SK-N-DZ (cell line): ENCODE results near the gene TNFRSF4.

ENCODE experiments used
- DNase-seq: peaks from one replicate; pipeline ENCODE4 v3.0.0-alpha.2; 2015; ENCODE audit warnings: low spot score

TNFRSF4 gene

DNA sequence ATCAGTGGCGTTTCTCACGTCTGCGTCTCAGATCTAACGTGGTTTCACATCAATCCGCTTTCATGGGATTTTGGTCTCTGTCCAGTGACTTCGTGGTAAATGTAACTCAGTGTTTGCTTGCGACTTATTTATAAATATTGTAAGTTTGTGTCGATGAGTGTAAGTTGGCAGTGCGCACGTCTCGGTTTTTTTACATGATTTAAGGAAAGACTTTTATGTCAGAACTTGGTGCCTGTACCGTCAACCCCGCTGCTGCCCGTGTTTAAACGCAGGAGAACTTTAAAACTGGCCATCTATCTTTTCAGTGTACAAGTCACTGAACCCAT is 19.6 kb upstream of the TNFRSF4 start:
- DNase-seq: no peak

DNA sequence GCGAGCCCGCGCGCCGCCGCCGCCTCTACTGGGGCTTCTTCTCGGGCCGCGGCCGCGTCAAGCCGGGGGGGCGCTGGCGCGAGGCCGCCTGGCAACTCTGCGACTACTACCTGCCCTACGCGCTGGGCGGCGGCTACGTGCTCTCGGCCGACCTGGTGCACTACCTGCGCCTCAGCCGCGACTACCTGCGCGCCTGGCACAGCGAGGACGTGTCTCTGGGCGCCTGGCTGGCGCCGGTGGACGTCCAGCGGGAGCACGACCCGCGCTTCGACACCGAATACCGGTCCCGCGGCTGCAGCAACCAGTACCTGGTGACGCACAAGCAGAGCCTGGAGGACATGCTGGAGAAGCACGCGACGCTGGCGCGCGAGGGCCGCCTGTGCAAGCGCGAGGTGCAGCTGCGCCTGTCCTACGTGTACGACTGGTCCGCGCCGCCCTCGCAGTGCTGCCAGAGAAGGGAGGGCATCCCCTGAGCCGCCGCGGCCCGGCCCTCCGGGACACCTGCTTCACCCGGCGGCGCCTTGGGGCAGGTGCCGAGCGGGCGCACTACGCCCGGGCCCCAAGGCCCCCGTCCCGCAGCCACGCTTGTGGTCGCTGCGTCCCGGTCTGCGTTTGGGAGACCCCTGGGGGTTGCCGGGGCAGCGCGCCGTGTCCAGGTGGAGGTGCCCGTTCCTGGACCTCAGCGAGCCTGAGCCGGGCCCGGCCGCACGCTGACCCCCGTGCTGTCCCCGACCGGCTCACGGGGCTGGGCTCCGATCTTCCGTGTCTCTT is 19.0 kb upstream of the TNFRSF4 start:
- no peak for DNase-seq

DNA sequence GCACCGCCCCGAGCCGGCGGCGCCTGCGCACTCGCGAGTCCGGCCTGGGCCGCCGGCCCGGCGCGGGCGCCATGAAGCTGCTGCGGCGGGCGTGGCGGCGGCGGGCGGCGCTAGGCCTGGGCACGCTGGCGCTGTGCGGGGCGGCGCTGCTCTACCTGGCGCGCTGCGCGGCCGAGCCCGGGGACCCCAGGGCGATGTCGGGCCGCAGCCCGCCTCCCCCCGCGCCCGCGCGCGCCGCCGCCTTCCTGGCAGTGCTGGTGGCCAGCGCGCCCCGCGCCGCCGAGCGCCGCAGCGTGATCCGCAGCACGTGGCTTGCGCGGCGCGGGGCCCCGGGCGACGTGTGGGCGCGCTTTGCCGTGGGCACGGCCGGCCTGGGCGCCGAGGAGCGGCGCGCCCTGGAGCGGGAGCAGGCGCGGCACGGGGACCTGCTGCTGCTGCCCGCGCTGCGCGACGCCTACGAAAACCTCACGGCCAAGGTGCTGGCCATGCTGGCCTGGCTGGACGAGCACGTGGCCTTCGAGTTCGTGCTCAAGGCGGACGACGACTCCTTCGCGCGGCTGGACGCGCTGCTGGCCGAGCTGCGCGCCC is 18.3 kb upstream of the TNFRSF4 start, which contains the start of gene B3GALT6:
TSS of gene B3GALT6 (plus strand) at position 30 of the 588 bp plus-strand sequence. CDS start at position 72, 42 bp downstream.
- no peak for DNase-seq

DNA sequence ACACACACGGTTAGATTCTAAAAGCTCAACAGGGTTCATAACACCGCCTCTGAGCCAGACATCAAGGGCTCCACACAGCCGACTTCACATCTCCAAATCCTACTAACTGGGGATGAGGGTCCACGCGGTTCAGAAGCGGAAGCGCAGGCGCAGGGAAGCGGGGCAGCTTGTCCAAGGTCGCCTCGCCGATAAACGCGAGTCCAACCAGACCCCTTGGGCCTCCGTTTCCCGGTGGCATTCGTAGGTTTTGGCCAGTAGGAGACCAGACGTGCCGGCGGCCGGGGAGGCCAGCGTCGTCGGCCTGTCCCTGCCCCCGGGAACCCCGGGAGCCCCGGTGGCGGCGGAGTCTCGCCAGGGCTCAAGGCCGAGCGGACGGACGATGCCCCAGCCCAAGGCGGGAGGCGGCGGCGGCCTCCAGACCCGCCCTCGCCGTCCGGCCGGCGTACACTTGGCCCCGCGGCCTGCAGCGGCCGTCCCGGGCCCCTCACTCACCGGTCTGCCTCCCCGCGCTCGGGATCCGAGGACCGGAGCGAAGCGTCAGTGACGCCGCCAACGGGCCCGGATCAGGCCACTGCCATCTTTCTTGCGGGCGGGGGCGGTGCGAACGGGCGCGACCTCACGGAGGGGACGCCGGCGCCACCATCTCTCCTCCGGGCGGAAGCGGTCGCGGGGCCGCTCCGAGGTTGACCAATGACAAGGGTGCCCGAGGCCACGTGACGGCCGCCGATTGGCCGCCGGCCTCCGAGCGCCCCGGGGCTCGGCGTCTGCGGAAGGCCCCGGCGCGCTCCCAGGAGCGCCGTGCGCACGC is 17.7 kb upstream of the TNFRSF4 start, which contains the start of gene SDF4:
TSS of gene SDF4 (minus strand) at position 602 of the 808 bp plus-strand sequence. CDS start 3,229 bp downstream, outside the sequence.
- DNase-seq: peak; percentile 90

DNA sequence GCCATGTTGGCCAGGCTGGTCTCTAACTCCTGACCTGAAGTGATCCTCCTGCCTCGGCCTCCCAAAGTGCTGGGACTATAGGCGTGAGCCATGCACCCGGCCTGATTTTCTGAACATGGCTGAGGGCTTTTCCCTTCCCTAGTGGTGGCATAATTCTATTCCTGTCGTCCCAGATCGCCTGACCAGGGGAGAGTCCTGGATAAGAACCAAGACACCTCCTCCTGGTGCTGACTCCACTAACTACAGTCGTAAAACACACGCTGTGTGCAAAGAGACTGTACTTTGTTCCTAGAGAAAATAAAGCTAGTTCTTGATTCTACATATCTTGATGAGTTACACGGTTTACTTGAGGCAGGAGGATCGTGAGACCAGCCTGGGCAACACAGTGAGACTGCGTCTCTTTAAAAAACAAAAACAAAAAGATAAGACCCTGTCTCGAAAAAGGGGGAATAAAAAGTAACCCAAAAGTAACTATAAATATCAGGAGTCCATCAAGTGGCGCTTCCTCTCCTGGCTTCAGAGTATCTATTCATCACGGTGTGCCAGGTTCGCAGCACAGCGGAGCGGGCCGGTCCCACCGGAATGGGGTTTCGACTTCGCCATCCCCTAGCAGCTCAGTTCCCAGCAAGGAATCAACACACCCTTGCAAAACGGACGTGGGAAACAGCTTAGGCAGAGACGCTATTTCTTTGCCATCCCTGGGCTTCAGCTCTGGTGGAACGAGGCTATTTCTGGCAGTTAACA is 16.9 kb upstream of the TNFRSF4 start:
- no peak for DNase-seq

DNA sequence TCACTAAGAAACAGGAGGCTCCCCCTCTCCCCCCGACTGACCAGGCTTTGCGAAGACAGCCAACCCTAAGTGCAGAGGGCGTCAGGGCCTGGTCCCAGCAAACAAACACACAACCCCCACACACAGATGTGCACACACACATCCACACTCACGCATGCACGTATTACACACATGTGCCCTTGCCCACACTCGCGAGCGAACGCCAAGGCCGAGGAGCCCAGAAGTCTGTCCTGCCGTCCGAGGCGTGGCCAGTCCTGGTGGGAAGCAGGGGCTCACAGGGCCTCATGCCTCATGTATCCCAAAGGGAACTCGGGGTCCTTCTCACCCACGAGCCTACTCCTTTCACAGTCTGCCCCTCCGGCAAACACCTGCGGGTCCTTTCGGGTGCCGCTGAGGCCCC is 15.8 kb upstream of the TNFRSF4 start:
- no peak for DNase-seq

DNA sequence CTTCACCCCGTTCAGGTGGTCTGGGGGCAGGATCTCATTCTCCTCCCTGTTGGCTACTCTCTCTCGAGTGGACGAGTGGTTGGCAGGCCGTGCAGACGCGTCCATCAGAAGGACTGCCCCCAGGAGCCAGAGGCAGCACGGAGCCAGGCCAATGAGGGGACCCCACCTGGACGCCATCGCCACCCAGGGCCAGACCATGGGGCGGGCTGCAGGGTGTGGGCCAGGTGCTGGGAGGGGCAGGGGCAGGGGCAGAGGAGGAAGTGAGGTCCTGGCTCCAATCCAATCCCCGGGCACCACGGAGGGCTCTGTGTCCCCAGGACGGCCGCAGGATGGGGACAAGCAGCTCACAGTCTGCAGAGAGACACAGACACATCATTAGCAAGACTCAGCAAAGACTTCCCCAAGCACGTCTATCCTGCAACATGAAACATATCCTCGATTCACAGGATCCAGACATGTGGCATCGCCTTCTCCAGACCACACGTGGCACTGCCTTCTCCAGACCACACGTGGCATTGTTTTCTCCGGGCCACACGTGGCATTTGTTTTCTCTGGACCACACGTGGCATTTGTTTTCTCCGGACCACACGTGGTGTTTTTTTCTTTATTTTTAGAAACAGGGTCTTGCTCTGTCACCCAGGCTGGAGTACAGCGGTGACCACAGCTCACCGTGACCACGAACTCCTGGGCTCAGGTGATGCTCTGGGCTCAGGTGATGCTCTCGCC is 14.8 kb upstream of the TNFRSF4 start:
- DNase-seq: no peak

DNA sequence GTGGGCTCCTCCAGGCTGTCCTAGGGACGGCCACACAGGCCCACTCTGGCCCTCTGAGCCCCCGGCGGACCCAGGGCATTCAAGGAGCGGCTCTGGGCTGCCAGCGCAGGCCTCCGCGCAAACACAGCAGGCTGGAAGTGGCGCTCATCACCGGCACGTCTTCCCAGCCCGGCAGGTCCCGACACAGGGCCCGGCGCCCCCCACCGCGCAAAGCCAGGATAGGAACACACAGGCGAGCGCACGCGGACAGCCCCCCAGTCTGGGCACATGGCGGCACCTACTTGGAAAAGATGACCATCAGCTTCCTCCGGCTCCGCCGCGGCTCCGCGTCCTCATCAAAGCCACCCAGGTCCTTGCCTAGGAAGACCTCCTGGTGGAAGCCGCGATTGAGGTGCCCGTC is 14.2 kb upstream of the TNFRSF4 start:
- no peak for DNase-seq

DNA sequence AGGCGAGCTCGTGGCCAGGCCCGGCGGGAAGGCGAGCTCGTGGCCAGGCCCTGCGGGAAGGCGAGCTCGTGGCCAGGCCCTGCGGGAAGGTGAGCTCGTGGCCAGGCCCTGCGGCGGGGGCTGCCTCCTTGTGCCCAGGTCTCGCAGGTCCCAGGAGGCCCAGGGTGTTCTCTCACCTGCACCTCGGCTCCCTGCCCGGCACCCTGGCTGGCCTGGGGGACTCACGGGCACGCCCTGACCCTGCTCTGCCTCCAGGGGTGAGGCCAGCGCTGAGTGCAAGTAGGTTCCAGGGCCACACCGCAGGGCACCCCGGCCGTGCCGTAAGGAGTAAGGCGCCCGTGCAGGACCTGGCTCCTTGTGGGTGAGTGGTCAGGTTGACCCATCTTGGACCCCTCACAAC is 13.4 kb upstream of the TNFRSF4 start:
- DNase-seq: no peak

DNA sequence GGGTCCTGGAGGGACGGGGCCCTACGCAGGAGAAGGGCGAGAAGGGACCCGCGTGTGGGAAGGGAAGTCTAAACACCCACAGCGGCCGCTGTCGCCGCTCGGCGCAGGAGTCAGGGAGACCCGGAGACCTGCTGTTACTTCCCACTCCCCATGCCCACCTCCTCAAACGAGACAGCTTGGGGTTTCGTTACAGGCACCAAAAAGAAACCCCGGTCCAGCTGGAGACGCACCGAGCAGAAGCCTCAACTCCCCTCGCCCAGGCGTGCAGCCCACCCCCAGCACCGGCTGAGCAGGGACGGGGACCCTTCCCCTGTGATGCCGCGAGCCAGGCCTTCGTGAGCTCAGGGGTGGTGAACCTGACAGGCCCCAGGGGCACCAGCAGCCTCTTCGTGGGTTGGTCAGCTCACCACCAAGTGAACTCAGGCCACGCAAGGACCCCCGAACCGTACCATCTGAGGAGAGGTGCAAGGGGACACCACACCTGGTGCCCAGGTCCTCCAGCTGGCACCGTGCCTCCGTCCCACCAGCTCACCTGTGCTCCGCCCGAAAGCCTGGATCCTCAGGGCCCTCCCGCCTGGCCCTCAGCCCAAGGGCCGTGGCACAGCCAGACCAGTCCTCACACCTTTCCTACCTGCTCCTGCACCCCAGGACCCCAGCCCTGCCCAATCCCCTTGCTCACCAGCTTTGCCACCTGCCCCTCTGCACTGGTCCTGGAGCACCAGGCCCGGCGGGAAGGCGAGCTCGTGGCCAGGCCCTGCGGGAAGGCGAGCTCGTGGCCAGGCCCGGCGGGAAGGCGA is 12.8 kb upstream of the TNFRSF4 start:
- DNase-seq: no peak

DNA sequence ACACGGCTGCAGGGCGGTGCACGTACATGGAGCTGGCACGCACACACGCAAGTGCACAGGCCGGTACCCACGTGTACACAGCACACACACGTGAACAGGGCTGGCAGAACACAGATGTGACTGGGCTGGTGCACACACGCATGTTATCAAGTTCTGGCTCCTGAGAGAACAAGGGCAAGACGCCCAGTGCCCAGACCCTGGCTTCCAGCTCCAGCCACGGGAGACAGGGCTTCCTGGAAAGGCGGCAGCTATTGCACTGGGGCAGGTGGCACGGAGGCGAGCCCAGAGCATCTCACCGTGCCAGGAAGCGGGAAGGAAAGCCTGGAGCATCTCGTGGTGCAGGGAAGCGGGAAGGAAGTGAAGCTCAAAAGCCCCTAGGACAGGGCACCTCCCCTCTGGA is 12.0 kb upstream of the TNFRSF4 start:
- no peak for DNase-seq

DNA sequence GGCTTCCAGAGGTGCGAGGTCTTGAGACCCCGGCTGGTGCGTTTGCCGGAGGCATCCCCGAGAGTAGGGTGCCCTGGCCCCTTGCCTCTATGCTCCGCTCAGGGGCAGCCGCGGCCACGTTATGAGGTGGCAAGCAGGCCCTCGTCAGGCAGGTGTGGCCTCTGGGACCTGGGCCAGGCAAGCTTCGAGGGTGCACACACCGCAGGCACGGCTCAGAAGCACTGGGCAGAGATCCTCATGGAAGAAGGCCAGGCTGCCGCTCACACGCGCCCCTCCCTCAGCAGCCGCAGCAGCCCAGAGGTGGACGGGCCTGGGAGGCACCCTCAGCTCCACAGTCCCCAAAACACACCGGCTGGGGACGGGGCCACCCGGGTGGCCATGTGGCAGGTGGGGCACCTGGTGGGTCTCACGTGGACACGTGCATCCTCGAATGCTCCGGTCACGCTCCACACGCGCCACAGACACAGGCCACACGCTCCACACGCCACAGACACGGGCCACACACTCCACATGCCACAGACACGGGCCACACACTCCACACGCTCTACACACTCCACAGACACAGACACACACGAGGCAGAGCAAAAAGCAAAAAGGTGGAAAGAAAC is 11.4 kb upstream of the TNFRSF4 start:
- DNase-seq: no peak

DNA sequence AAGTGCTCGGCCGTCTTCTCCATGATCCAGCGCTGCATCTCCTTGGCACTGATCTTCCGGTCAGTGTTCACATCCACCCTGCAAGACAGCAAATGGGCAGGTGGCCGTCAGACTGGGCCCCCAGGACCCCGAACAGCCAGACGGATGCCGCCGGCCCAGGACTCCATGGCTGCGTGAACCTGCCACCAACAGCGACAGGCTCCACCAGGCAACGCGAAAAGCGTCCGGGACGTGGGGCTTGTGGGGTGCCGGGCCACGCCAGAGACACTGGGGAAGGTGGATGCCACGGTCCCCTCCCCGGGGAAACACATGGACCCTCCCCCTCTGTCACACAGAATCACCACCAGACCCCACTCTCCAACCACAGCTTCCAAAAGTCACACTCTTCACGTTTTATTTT is 9.9 kb upstream of the TNFRSF4 start:
- DNase-seq: no peak

DNA sequence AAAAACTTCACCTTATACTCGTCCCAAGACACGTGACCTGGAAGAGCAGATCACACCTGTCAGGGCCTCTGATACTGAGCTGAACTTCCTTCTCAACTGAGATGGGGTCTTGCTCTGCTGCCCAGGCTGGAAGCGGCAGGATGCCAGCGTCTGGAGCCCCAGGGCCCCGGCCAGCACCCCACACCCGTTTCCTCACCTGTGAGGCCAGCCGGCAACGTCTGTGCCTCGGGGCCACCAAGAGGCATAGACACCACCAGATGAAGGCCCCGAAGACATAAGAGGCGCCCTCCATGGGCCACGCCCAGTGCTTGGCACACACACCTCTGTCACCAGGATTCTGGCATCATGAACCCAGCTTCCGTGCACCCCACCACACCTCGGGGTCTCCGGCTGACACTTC is 9.4 kb upstream of the TNFRSF4 start:
- DNase-seq: no peak

DNA sequence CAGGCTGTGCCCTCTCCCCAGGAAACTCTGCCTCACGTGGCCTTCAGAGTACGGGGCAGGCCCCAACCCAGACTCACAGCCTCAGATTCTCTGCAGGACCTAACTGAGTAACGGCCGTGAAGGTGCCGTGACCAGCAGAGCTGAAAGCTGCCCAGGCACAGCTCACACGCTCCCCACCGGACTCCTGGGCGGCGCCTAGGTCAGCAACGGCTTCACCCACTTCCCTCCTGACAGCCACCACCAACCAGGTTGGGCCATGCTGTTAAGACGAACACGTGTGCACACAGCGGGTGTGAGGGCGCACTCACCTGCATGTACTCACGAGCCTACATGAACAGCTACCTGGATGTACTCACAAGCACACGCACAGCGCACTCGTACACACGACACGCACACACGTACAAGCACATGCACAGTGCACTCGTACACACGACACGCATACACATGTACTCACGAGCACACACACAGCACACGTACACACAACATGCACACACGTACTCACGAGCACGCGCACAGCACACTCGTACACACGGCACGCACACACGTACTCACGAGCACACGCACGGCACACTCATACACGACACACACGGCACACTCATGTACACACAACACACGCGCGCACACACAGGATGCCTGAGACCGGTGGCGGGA is 8.7 kb upstream of the TNFRSF4 start:
- no peak for DNase-seq

DNA sequence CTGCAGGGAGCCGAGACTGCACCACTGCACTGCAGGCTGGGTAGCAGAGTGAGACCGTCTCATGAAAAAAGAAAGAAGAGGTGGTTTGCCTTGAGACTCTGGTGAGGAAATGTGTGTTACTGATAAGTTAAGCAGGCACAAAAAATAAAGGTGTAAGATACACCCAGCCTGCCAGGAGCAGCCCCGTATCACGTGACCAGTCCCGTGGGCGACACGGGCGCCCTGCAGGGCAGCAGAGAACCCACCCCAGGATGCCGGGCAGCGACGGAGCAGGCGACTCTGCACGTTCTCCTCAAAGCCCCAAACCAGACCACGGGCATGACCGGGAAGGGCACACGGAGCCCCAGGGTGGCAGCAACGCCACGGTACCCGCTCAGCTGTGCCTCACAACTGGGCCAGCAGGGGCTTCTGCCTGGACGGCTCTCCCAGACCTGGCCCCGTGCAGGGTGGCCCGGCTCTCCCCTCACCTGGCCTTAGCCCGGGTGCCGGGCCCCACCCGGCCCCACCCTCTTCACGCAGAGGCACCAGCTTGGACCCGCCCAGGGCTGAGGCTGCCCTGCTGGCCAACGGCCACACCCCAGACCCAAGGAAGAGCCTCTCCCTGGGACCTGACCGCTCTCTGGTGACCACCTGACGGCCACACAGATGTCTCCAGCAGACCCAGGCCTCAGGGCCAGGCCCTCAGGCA is 8.1 kb upstream of the TNFRSF4 start:
- no peak for DNase-seq

DNA sequence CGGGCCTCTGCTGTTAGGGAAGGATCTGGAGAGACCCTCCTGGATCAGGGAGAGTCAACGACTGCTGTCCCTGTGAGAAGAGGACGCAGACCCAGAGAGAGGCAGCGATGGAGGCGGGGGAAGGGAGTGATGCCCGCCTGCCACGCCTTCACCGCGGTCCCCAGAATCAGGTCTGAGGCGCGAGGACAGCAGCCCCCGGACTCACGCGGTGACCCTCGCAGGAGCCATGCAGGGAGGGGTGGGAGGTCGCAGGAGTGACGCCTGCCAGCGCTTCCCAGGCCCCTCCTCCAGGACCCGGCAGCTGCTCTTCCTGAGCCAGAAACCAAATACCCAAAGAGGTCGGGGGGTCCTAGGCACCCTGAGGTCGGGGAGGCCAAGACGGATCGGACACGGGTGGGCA is 6.2 kb upstream of the TNFRSF4 start:
- DNase-seq: no peak

DNA sequence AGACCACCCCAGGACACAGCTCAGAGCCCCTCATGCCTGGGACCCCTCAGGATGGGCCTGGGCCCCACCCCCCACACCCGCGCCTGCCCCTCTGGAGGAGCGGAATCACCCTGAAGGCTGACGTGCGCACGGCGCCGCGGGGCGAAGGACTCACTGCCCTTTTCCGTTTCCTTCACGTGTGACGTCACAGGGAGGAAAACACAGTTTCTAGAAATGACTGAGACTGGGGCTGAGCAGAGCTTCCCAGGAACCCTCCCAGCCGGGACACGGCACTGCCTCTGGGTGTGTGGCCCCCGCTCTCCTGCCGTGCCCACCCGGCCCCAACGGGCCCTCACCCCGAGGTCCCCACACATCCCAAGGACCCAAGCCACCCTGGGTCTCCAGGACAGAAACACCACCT is 5.4 kb upstream of the TNFRSF4 start:
- no peak for DNase-seq
